ENCODE results near the gene KRTAP4-8. TPM values are rescaled to one million over a fixed set of nuclear protein-coding genes. Genes with fewer than 3 reads are reported as not detected.

KRTAP4-8 gene
- total RNA-seq, 2 experiments from 2014 or later, result not detected

DNA sequence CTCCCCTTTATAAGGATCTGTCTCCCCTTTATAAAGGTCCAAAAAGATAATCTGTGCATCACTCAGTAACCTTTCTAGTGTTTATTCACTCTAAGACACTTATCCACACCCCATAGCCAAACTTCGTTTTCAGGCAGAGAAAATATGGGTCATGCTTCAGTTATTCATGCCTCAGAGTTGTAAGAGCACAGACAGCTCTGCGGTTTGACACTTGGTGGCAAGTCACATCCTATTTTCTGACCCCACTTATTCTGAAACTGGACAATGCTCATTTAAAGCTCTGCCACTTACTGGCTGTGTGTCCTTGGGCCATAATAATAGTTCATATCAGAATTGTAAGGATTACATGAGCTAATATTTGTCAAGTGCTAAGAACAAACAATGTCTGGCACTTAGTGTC, 48.8 kb downstream of the KRTAP4-8 start:
- no peaks in the 10 kb centered on the region for H3K4me1 Mint-ChIP-seq
- no peak overlapping the region for H3K4me3 Mint-ChIP-seq
- no peaks in the 10 kb centered on the region for H3K9me3 Mint-ChIP-seq
- POLR2A ChIA-PET, result no interaction called here
- no peak for DNase-seq
- H3K27ac Mint-ChIP-seq, result no peak overlapping the region
- CTCF ChIA-PET, result no interaction called here
- no peaks in the 10 kb centered on the region for H3K36me3 Mint-ChIP-seq (ENCODE audit: low read depth)
- H3K27me3 Mint-ChIP-seq, result peaks cover 26% of the 10 kb centered on the region

DNA sequence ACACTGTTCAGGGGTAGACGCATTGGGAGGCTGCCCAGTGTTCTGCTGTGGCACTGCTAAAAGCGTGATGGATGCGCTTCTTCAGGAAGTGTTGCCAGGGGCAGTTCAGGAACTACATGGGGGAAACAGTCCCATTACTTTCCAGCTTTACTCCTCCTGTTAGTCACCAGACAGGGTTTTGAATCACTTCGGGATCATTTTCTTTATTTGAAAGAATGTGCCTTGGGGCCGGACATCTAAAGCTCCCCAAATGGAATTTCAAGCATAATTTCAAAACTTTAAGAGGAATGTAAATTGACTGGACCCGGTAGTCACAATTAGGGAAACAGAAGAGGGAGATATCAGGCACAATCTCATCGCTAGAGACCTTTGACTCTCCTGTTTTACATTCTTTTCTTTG, 49.5 kb downstream of the KRTAP4-8 start:
- H3K4me3 Mint-ChIP-seq, result no peak overlapping the region
- H3K27me3 Mint-ChIP-seq, result peaks cover 24% of the 10 kb centered on the region
- H3K36me3 Mint-ChIP-seq (ENCODE audit: low read depth), result no peaks in the 10 kb centered on the region
- POLR2A ChIA-PET, result no interaction called here
- DNase-seq, result no peak
- no peaks in the 10 kb centered on the region for H3K9me3 Mint-ChIP-seq
- no peak overlapping the region for H3K27ac Mint-ChIP-seq
- CTCF ChIA-PET, result interaction anchor here (1.5 kb wide), 1 partner anchor 23 kb away, joined by 3 read pairs; no protein-coding TSS in a partner anchor
- no peaks in the 10 kb centered on the region for H3K4me1 Mint-ChIP-seq

Other genes starting within 250 kb of the KRTAP4-8 start
- not detected for gene KRT12, start 230.9 kb downstream of the KRTAP4-8 start, total RNA-seq
- gene KRT20, start 212.9 kb downstream of the KRTAP4-8 start, total RNA-seq, result not detected
- gene KRT23, start 160.5 kb downstream of the KRTAP4-8 start, total RNA-seq, result not detected
- not detected for gene KRT39, start 131.2 kb downstream of the KRTAP4-8 start, total RNA-seq
- not detected for gene KRT40, start 113.8 kb downstream of the KRTAP4-8 start, total RNA-seq
- gene KRTAP3-3, start 104.0 kb downstream of the KRTAP4-8 start, total RNA-seq, result not detected
- gene KRTAP3-2, start 98.2 kb downstream of the KRTAP4-8 start, total RNA-seq, result not detected
- gene KRTAP3-1, start 89.0 kb downstream of the KRTAP4-8 start, total RNA-seq, result not detected
- gene KRTAP1-5, start 70.9 kb downstream of the KRTAP4-8 start, total RNA-seq, result not detected
- gene KRTAP1-4, start 67.9 kb downstream of the KRTAP4-8 start, total RNA-seq, result not detected
- gene KRTAP1-3, start 63.3 kb downstream of the KRTAP4-8 start, total RNA-seq, result not detected
- not detected for gene KRTAP1-1, start 56.7 kb downstream of the KRTAP4-8 start, total RNA-seq
- gene KRTAP2-1, start 50.8 kb downstream of the KRTAP4-8 start, total RNA-seq, result not detected
- gene KRTAP2-2, start 42.9 kb downstream of the KRTAP4-8 start, total RNA-seq, result not detected
- not detected for gene KRTAP2-3, start 38.0 kb downstream of the KRTAP4-8 start, total RNA-seq
- gene KRTAP2-4, start 32.3 kb downstream of the KRTAP4-8 start, total RNA-seq, result not detected
- gene KRTAP4-7, start 14.0 kb downstream of the KRTAP4-8 start, total RNA-seq, result not detected
- not detected for gene KRTAP4-16, start 4.1 kb upstream of the KRTAP4-8 start, total RNA-seq
- not detected for gene KRTAP4-9, start 7.2 kb upstream of the KRTAP4-8 start, total RNA-seq
- not detected for gene KRTAP4-11, start 20.2 kb upstream of the KRTAP4-8 start, total RNA-seq
- not detected for gene KRTAP4-12, start 26.0 kb upstream of the KRTAP4-8 start, total RNA-seq
- gene KRTAP4-6, start 42.4 kb upstream of the KRTAP4-8 start, total RNA-seq, result not detected
- not detected for gene KRTAP4-5, start 51.7 kb upstream of the KRTAP4-8 start, total RNA-seq
- gene KRTAP4-4, start 62.6 kb upstream of the KRTAP4-8 start, total RNA-seq, result not detected
- not detected for gene KRTAP4-3, start 70.1 kb upstream of the KRTAP4-8 start, total RNA-seq
- gene KRTAP4-2, start 80.1 kb upstream of the KRTAP4-8 start, total RNA-seq, result not detected
- gene KRTAP4-1, start 86.8 kb upstream of the KRTAP4-8 start, total RNA-seq, result not detected
- gene KRTAP9-1, start 91.7 kb upstream of the KRTAP4-8 start, total RNA-seq, result not detected
- gene KRTAP9-2, start 128.5 kb upstream of the KRTAP4-8 start, total RNA-seq, result not detected
- not detected for gene KRTAP9-3, start 134.3 kb upstream of the KRTAP4-8 start, total RNA-seq
- gene KRTAP9-8, start 139.9 kb upstream of the KRTAP4-8 start, total RNA-seq, result not detected
- not detected for gene KRTAP9-4, start 151.5 kb upstream of the KRTAP4-8 start, total RNA-seq
- not detected for gene KRTAP9-9, start 157.2 kb upstream of the KRTAP4-8 start, total RNA-seq
- not detected for gene KRTAP9-6, start 167.2 kb upstream of the KRTAP4-8 start, total RNA-seq
- gene KRTAP9-7, start 177.6 kb upstream of the KRTAP4-8 start, total RNA-seq, result not detected
- gene KRTAP29-1, start 204.7 kb upstream of the KRTAP4-8 start, total RNA-seq, result not detected
- under 1 TPM in 1 of 2 experiments, not detected in 1; 0.13 TPM for gene KRTAP16-1, start 211.2 kb upstream of the KRTAP4-8 start, total RNA-seq
- not detected for gene KRTAP17-1, start 217.6 kb upstream of the KRTAP4-8 start, total RNA-seq